ENCODE data around the gene HELQ.
"Not testable (repeated sequence)": the region's sequence is repeated elsewhere in the genome, so short reads cannot be mapped to it uniquely, and the experiment has no call there.

HELQ gene

DNA sequence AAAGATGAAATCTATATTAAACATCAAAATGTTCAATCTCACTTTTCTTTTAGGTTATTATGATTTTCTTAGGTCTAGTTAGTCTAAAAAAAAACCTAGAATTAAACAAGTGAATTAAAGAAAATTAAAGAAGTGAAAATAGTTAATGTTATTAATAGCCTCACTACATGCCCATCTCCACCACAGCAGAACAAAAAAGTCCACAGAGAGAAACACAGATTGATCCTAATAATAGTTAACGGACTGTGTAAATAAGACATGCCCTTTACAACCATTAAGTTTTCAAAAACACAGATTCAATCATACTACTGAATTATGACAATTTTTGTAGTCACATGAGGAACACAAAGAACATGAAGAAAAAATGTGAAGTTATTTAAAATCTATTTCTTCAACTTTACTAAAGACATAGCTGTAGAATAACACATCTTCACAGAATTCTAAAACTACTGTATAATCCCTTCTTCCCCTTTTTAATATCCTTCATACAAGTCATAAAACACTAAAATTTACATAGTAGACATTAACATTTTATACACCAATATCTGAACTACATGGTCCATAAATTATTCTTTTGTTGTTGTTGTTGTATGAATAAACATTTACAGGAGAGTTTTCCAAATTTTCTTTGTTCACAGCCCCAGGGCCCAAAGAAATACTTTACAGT lies 15.3 kb downstream of the HELQ start:
- no peak for DNase-seq (ENCODE audit: low read depth in 2 of 3, low spot score in 1 of 3)

DNA sequence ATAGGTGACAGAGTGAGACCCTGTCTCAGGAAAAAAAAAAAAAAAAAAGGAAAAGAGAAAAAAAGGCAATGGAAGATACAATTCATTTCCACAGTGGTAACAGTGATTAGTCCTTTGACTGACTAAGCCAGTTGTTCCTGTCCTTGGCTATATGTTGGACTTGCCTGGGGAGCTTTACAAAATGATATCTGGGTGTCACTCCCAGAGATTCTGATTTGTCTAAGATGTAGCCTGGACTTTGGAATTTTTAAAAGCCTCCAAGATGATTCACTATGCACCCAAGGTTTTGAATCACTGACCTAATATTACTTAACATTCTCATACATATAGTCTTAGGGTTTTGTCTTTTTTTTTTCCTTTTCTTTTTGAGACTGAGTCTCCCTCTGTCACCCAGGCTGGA lies 16.9 kb downstream of the HELQ start:
- no peak for DNase-seq (ENCODE audit: low read depth in 2 of 3, low spot score in 1 of 3)

DNA sequence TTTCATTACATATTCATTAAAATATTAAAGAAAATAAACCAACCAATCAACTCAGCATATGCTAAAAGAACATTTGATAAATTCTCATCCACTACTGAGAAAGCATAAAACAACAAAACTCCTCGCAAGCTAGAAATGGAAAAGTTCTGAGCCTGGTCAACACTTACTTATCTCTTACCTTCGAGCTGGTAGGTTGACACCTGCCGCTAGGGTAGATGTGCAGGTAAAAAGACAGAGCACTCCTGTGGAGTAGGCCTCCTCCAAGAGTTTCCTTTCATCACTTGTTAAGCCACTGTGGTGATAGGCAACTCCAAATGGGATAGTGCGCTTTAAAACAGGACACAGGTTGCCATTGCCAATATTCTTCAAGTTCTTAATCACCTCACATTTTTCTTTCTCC lies 18.9 kb downstream of the HELQ start:
- DNase-seq (ENCODE audit: low read depth in 2 of 3, low spot score in 1 of 3), result no peak

DNA sequence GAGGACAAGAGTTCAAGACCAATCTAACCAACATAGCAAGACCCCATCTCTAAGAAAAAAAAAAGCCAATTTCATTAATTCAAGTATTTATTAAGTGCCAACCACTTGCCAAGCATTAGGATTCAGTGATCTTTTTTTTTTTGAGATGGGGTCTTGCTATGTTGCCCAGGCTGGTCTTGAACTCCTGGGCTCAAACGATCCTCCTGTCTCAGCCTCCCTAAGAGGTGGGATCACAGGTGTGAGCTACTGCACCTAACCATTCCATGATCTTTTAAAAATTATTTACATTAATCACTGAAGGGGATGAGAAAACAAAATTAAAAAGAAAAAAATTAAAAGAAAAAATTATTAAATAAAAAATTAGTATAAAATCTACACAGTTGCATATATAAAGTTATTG lies 24.4 kb downstream of the HELQ start:
- no peak for DNase-seq (ENCODE audit: low read depth in 2 of 3, low spot score in 1 of 3)

DNA sequence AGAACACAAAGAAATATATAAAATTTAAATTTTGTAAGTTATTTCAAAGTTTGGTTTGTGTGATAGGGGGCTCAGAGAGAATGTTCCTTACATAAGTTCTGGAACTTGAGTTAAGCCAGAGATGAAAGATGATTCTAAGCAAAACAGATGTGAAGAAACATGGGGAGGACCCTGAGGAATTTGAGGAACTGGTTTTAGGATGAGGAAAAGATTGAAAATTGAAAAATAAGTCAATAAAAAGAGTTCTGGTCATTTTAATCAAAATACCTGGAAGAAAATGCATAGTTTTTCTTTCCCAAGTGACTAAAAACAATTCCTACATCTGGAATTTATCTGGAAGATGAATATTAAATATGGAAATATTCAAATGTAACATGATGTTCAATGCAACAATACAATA lies 37.4 kb downstream of the HELQ start:
- no peak for DNase-seq (ENCODE audit: low read depth in 2 of 3, low spot score in 1 of 3)

DNA sequence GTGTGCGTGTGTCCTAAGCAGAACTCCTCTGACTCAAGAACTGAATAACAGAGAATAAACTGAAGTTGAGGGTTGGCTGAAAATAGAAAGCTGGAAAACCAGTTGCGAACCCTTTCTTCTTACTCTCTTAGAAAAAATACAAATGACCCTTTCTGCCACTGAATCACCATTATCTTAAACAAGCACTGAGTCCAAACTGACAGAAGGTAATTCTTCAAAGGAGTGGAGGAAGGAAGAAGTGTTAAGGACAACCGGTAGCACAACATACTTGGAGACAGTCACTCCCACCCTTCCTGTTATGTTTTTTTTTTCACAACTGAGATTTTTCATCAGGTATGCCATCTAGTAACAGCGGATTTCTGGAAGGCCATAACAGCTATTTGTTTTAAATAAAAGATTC lies 38.1 kb downstream of the HELQ start:
- no peak for DNase-seq (ENCODE audit: low read depth in 2 of 3, low spot score in 1 of 3)

DNA sequence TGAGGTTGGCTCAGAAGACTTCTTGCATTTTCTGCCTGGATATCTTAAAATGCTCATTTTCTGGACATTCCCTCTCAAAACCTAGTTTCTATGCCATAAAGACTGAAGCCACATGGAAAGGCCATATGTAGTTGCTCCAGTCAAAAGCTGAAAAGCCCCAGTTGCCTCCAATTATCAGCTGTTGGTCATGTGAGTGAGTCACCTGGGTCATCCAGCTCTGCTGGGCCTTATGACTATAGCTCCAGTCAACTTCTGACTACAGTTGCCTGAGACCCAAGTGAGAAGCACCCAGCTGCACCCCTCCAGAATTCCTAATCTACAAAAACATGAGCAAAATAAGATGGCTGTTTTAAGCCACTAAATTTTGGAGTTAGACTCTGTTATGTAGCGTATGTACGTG lies 41.9 kb downstream of the HELQ start:
- no peak for DNase-seq (ENCODE audit: low read depth in 2 of 3, low spot score in 1 of 3)

DNA sequence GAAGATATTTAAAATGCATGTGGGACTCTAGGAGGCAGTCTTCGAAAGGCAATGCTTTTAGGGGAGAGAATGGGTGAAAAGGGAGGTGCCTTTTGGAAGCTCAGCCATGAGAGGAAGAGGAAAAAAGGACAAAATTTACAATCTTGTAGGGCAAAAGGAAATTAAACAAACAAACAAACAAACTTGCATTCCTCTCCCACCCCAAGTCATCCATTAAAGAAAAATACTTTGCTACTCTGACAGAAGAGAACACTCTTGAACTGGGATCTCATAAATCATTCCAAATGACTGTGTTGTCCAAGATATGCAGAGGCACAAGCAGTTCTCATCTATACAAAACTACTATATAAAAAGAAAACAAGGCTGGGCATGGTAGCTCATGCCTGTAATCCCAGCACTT lies 46.7 kb downstream of the HELQ start:
- DNase-seq (ENCODE audit: low read depth in 2 of 3, low spot score in 1 of 3), result no peak

DNA sequence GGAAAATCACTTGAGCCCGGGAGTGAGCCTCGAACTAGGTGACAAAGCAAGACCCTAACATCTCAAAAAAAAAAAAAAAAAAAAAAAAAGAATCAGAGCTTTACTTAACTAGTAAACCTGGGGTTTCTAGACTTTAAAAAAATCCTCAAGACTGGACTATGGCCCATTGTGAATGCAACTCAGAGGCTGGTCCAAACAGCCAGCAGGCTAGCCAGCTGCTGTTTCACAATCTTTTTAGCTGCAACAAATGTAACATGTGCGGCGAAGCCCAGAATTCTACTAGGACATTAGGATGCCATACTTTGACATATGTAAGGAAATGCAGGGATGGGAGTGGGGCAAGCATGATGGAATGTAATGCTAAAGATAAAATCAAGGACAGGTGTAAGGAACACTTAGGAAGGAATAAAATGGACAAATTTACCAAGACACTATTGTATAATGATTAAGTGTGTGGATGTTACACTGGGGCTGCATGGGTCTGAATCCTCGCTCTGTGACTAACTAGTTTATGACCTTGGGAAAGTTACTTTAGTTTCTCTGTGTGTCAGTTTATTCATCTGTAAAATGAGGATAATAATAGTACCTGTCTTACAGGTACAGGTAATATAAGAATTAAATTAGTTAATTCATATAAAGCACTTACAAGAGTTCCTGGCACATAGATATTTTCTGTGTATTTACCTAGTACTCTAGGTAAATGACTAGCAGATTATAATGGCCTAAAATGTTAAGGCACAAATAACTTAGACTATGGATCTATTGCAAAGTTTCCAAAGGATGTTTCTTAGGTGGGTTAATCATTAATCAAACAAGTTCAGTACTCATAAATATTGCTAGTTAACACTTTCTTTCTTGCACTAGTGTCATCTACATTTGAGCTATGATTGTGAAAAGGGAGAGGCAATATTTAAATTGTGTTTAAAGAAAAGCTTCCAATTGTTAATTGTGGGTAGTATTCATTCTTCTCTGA lies 49.5 kb downstream of the HELQ start:
- DNase-seq (ENCODE audit: low read depth in 2 of 3, low spot score in 1 of 3), result no peak

DNA sequence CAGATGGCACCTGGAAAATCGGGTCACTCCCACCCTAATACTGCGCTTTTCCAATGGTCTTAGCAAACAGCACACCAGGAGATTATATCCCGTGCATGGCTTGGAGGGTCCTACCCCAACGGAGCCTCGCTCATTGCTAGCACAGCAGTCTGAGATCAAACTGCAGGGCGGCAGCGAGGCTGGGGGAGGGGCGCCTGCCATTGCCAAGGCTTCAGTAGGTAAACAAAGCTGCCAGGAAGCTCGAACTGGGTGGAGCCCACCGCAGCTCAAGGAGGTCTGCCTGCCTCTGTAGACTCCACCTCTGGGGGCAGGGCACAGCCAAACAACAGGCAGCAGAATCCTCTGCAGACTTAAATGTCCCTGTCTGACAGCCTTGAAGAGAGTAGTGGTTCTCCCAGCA lies 57.5 kb downstream of the HELQ start:
- DNase-seq (ENCODE audit: low read depth in 2 of 3, low spot score in 1 of 3), result not testable (repeated sequence)

DNA sequence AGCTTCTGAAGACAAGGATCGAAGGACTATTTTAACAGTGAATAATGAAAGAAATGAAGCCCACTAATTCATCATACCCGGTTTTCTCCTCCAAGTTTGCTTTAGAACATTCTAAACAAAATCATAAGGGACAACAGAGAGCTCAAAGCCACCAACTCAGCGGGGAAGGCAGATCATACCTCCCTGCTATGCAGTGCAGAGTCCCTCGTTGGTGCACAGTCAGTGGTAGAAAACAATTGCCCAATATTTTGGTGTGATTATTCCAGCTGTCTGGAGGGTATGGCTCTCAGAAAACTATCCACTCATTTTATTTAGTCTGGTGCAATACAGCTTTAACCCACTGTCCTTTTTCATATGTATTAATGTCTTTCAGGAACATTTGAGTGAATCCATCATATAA lies 61.7 kb downstream of the HELQ start:
- DNase-seq (ENCODE audit: low read depth in 2 of 3, low spot score in 1 of 3), result no peak

DNA sequence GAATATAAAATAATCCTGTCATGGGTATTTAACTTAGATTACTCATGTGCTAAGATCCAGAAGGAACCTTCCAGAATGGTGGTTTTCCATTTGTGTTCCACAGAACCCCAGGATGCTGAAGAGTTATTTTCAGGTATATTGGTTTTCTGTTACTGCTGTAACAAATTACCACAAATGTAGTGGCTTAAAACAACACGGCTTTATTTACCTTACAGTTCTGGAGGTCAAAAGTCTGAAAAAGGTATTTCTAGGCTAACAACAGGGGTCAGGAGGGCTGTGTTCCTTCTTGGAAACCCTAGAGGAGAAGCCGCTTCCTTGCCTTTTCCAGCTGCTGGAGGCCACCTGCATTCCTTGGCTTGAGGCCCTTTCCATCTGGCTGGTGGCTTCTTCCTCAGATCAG lies 63.1 kb downstream of the HELQ start:
- no peak for DNase-seq (ENCODE audit: low read depth in 2 of 3, low spot score in 1 of 3)

DNA sequence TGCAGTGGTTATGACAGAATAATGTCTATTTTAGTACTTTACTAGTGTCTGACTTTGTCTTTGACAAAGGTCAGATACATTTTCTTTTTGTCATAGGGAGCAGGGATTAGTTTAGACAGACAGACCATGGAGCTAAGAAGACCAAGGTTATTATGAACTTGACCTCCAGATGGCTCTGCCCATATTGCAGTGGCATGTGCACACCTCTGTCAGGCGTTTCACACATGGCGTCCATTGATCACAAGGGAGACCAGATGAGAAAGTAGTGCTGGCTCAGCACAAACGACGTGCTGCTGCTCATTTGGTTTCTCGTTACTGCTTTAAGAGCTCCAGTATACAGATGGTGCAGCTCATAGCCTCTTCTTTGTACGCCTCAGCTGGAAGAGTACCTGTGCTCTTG lies 64.7 kb downstream of the HELQ start:
- DNase-seq (ENCODE audit: low read depth in 2 of 3, low spot score in 1 of 3), result no peak

DNA sequence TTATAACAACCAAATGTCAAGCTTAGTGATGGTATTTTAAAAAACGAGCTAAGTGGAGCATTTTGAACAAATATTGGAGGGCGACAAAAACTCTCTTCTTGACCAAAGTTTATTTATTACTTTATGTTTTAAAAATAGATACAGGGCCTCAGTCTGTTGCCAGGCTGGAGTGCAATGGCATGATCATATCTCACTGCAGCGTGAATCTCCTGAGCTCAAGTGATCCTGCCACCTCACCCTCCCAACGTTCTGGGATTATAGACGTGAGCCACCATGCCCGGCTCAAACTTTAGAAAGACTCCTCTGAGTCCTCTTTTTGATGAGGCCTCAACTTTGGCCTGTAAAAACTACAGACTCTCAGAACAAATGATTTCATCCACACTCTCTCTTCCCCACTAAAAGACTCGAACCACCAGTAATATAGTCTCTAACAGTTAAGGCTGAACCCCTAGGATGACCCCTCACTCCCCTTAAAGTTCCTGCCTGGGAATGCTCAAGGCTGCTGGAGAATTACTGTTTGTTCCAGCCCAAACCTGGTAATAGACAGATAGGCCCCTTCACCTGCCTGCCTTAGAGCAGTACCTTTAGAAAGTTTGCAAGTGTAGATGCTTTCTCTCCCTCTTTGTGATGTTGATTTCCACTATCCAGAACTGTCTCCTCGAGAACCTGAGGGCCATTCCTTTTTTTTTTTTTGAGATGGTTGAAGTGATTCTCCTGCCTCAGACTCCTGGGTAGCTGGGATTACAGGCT lies 65.7 kb downstream of the HELQ start:
- no peak for DNase-seq (ENCODE audit: low read depth in 2 of 3, low spot score in 1 of 3)

DNA sequence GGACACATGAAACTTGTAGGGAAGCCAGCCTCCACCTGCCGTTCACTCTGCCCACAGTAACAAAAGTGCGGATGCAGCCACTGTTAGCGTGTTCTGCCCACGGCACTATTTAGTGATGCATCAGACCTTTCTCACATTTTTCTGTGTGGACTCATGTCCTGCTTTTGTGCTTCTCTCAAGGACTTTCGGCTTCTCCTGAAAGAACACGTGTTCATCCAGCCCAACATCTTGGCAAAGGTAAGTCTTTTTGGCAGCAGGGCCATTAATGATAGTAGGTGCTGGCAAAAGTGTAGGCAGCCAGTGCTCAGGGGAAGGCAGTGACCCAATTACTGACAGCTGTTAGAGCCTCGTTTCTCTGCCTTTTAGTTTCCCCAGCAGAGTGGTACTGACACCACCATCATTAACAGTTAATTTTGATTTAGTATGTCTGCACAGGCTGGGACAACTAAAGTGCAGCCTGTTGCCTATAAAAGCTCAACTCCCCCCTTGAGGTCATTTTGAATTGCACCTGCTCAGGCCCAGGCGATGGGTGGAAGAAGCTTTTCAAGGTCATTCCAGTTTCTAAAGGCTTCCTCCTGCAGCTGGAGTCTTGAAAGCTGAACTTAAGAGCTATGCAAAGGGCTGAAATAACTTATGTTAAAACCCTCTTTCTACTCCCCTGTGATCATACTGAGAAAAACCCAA lies 66.4 kb downstream of the HELQ start:
- DNase-seq (ENCODE audit: low read depth in 2 of 3, low spot score in 1 of 3), result no peak

DNA sequence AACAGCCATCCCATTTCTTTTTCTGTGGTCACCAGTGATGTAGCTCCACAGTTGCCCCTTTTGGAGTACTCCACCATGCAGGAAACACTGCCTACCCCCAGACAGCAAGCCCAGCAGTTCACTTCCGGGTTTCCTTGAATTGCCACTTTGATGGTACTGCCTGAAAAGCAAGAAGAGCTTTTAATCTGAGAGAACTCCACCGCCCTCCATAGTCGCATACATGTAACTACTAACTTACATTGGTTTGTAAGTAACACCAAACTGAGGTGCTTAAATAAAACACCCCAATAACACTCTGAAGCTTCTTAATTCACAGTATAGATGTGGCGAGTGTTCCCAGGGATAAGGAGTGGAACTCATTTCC lies 67.3 kb downstream of the HELQ start:
- no peak for DNase-seq (ENCODE audit: low read depth in 2 of 3, low spot score in 1 of 3)

DNA sequence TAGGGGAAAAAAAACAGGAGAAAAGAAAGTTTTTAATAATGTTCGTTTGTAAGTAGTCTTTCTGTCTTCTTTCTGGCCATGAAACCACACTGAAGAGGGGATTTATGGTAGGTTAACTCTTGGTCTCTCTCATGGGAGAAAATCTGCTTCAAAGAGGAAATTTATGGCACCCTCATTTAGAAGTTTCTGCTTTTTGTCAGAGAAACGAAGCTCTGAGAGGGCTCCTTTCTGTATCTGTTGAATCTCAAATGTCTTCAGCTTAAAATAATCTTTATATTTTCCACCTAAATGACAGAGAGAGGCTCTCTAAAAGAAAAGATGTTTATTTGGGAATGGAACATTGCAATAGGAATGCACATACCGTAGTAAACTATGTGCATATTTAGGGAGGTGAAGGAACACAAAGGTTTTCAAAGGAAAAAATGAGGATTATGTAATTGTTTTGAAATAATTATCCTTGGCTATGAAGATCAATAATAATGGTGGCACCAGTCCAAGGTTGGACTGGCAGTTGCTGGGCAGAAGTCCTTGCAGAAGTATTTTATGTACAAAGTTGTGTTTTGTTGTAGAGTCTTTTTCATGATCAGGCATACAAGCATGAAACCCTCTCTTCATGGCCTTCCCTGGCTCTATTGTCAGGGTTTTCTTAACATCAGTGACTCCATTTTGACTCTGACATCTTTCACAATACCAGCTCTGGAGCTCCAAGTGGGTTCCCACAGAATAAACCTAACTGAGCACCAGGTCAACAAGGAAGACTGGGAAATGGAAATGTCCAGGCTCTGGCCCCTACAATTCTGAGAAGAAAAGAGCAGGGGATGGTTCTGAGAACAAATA lies 67.9 kb downstream of the HELQ start:
- no peak for DNase-seq (ENCODE audit: low read depth in 2 of 3, low spot score in 1 of 3)

DNA sequence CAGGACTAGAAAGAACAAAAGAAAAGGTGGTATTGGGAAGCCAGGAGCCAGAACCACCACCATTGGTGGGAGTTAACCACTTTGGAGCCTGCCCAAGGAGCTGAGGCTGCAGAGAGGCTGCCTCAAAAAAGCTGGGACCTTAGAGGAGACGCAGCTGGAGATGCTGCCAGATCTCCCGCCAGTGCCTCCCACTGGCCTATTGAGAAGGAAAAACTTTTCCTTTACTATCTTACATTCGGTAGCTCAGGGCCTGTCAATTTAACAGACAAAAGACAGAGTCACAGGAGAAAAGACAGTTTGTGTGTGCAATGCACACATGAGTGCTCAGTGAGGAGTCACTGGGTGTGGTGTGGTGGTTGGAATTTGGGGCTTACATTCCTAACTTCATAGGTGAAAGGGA lies 68.6 kb downstream of the HELQ start:
- no peak for DNase-seq (ENCODE audit: low read depth in 2 of 3, low spot score in 1 of 3)

DNA sequence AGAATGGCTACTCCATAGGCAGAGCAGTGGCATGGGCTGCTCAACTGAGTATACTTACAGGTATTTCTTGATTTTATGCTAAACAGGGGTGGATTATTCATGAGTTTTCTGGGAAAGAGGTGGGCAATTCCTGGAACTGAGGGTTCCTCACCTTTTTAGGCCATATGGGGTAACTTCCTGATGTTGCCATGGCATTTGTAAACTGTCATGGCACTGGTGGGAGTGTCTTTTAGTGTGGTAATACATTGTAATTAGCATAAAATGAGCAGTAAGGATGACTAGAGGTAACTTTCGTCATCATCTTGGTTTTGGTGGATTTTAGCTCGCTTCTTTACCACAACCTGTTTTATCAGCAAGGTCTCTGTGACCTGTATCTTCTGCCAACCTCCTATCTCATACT lies 72.8 kb downstream of the HELQ start:
- DNase-seq (ENCODE audit: low read depth in 2 of 3, low spot score in 1 of 3), result no peak

DNA sequence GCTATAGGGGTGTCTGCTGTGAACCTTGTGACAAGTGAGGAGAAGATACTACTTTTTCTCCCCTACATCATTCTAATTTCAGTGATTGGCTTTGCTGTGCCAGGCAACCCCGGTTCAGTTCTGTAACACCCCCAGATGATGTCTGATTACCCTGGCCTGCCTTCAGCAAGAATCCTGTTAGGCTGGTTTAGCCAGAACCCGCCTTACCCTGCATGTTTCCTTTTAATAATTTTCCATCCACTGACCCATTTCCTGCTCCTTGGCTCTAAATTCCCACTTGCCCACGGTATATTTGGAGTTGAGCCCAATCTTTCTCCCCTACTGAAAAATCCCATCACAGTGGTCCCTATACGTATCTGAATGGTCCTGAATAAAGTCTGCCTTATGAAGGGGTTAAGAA lies 74.5 kb downstream of the HELQ start:
- no peak for DNase-seq (ENCODE audit: low read depth in 2 of 3, low spot score in 1 of 3)

DNA sequence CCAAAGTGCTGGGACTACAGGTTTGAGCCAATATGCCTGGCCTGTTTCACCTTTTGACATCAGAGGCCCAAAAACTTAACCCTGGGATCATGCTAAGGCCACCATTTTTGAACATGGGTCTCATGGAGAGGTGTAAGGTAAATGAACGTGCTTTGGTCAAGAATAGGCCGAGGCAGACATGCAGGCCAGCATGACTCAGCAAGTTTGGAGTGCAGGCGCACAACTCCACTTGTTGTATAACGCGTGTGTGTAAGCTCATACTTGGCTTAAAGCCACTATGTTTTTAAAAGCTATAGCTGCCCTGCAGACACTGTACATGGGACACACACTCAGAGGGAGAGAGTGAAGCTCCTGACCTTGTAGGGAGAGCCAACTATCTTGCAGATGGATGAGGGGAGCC lies 77.2 kb downstream of the HELQ start:
- DNase-seq (ENCODE audit: low read depth in 2 of 3, low spot score in 1 of 3), result no peak

Data from stimulated activated CD4-positive, alpha-beta T cell treated with anti-CD3 and anti-CD28 coated beads, Interleukin-12 subunit alpha, Interleukin-12 subunit beta, amount 100 ng/mL, for 48 hours (primary cell).